ENCODE results near the gene RBP3.
A peak's percentile ranks its signal among the peaks of the same experiment; 100 is the strongest.

RBP3 gene

GRCh38 chr10:47310090-47310505, 38.1 kb upstream of the RBP3 start:
- no peak for TF ChIP-seq CTCF (IDR thresholded peaks at IDR 0.05; ENCODE audit: borderline replicate concordance, insufficient read depth, low read depth, low read length)

GRCh38 chr10:47311193-47311931, 36.8 kb upstream of the RBP3 start:
- H3K4me3 ChIP-seq (ENCODE audit: low read depth, low read length): no peak overlapping the region
- no peak for TF ChIP-seq CTCF (IDR thresholded peaks at IDR 0.05; ENCODE audit: borderline replicate concordance, insufficient read depth, low read depth, low read length)

More at GRCh38 chr10:47310090-47310505, 38.1 kb upstream of the RBP3 start:
- no peak overlapping the region for H3K4me3 ChIP-seq (ENCODE audit: low read depth, low read length)

GRCh38 chr10:47311932-47312662, 36.1 kb upstream of the RBP3 start:
- TF ChIP-seq CTCF (IDR thresholded peaks at IDR 0.05; ENCODE audit: borderline replicate concordance, insufficient read depth, low read depth, low read length): peak; percentile 92
- no peak overlapping the region for H3K4me3 ChIP-seq (ENCODE audit: low read depth, low read length)

GRCh38 chr10:47312663-47312995, 35.5 kb upstream of the RBP3 start:
- no peak overlapping the region for H3K4me3 ChIP-seq (ENCODE audit: low read depth, low read length)
- no peak for TF ChIP-seq CTCF (IDR thresholded peaks at IDR 0.05; ENCODE audit: borderline replicate concordance, insufficient read depth, low read depth, low read length)

- H3K4me3 ChIP-seq (ENCODE audit: low read depth, low read length): no peak overlapping the region
- TF ChIP-seq CTCF (IDR thresholded peaks at IDR 0.05; ENCODE audit: borderline replicate concordance, insufficient read depth, low read depth, low read length): no peak
Measured at GRCh38 chr10:47314416-47314970, 33.7 kb upstream of the RBP3 start.

GRCh38 chr10:47315421-47315820, 32.7 kb upstream of the RBP3 start:
- no peak overlapping the region for H3K4me3 ChIP-seq (ENCODE audit: low read depth, low read length)
- no peak for TF ChIP-seq CTCF (IDR thresholded peaks at IDR 0.05; ENCODE audit: borderline replicate concordance, insufficient read depth, low read depth, low read length)

Measured in GM12875 (cell line).